ENCODE results near the gene ITPKC. TPM values are rescaled to one million over a fixed set of nuclear protein-coding genes. Genes with fewer than 3 reads are reported as not detected.

The ITPKC gene
- total RNA-seq, 6 experiments from 2014 or later: 9.2 to 14.9 (median 10.5) TPM

DNA sequence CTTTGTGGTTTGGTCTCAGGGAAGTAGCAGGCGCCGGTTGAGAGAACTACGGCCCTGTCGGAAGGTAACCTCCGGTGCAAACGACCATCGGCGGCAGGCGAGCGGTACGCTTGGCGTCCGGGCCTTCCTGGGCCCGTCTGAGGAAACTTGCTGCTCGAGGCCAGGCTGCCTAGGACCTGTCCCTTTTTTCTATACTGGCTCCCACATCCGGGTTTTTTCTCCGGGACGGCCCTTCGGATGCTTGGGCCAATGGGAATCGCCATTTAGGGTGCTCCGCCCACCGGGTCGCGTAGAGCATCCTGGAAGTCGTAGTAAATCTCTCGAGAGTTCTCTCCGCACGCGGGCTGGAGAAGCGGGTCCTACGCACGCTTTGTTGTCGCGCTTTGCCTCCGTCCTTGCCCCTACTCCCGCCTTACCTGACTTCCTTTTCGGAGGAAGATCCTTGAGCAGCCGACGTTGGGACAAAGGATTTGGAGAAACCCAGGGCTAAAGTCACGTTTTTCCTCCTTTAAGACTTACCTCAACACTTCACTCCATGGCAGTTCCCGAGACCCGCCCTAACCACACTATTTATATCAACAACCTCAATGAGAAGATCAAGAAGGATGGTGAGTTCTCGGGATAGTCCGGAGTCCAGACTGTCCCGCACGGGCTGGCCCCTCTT lies 34.1 kb downstream of the ITPKC start, which contains the start of gene SNRPA:
Gene SNRPA (plus strand): TSS at position 330 of the 664 bp plus-strand sequence. CDS start 206 bp downstream, at position 536.
- peaks cover 40% of the 10 kb centered on the region for H3K4me1 Mint-ChIP-seq (ENCODE audit: low read depth)

GRCh38 chr19:40752257-40752781 lies 35.4 kb downstream of the ITPKC start:
- Mint-ChIP-seq H3K27me3 (ENCODE audit: insufficient read depth) (peaks cover 6% of the 10 kb centered on the region), H3K36me3 (ENCODE audit: low read depth) (peaks cover 46% of the 10 kb centered on the region), H3K27ac (peak overlapping the region; percentile 96), H3K4me1 (ENCODE audit: low read depth) (peaks cover 48% of the 10 kb centered on the region), H3K4me3 (peak overlapping the region; percentile 96), H3K9me3 (no peaks in the 10 kb centered on the region)
- no peak for DNase-seq
- TF ChIP-seq, protein P1, sequence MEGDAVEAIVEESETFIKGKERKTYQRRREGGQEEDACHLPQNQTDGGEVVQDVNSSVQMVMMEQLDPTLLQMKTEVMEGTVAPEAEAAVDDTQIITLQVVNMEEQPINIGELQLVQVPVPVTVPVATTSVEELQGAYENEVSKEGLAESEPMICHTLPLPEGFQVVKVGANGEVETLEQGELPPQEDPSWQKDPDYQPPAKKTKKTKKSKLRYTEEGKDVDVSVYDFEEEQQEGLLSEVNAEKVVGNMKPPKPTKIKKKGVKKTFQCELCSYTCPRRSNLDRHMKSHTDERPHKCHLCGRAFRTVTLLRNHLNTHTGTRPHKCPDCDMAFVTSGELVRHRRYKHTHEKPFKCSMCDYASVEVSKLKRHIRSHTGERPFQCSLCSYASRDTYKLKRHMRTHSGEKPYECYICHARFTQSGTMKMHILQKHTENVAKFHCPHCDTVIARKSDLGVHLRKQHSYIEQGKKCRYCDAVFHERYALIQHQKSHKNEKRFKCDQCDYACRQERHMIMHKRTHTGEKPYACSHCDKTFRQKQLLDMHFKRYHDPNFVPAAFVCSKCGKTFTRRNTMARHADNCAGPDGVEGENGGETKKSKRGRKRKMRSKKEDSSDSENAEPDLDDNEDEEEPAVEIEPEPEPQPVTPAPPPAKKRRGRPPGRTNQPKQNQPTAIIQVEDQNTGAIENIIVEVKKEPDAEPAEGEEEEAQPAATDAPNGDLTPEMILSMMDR (IDR thresholded peaks at IDR 0.05): no peak

More for the DNA sequence above, 34.1 kb downstream of the ITPKC start, which contains the start of gene SNRPA:
- H3K4me3 Mint-ChIP-seq: peak within 1 kb of the TSS; percentile 96
- H3K36me3 Mint-ChIP-seq (ENCODE audit: low read depth): peaks cover 40% of the 10 kb centered on the region
- TF ChIP-seq, protein P1 (IDR thresholded peaks at IDR 0.05): no peak
- peak within 1 kb of the TSS; percentile 96 for H3K27ac Mint-ChIP-seq
- no peaks in the 10 kb centered on the region for H3K9me3 Mint-ChIP-seq
- DNase-seq: peak; percentile 97
- H3K27me3 Mint-ChIP-seq (ENCODE audit: insufficient read depth): peaks cover 4% of the 10 kb centered on the region

DNA sequence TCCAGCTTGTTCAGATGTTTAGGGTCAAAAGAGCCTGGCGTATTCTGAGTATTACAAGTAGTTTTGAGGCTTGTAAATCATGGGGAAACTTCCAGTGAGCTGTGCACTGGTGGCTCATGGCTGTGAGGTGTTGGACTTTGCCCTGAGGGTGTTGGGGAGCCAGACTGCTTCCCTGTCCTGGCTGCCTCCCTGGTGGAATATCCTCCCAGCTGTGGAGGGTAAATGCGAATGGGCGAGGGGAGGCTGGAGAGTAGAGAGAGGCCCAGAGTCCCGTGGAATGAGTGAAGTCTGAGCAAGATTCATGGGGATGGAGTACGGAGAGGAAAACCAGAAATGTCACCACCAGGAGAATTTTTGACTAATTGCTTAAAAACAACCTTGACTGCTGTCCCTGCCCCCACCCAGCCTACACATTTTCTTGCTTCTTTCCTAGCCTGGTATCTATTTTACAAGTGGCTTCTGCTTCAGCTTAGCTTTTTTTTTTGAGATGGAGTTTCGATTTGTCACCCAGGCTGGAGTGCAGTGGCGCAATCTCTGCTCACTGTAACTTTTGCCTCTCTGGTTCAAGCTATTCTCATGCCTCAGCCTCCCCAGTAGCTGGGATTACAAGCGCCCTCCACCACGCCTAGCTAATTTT lies 37.8 kb downstream of the ITPKC start:
- TF ChIP-seq, protein P1 (IDR thresholded peaks at IDR 0.05): no peak
- H3K4me1 Mint-ChIP-seq (ENCODE audit: low read depth): peaks cover 35% of the 10 kb centered on the region
- peak overlapping the region; percentile 28 for H3K4me3 Mint-ChIP-seq
- H3K9me3 Mint-ChIP-seq: no peaks in the 10 kb centered on the region
- DNase-seq: peak; percentile 21
- H3K27me3 Mint-ChIP-seq (ENCODE audit: insufficient read depth): peaks cover 6% of the 10 kb centered on the region
- H3K36me3 Mint-ChIP-seq (ENCODE audit: low read depth): peaks cover 52% of the 10 kb centered on the region
- peak overlapping the region; percentile 64 for H3K27ac Mint-ChIP-seq

- TF ChIP-seq, protein P1 (IDR thresholded peaks at IDR 0.05): no peak
- no peak overlapping the region for H3K27ac Mint-ChIP-seq
- H3K4me3 Mint-ChIP-seq: no peak overlapping the region
- peaks cover 30% of the 10 kb centered on the region for H3K4me1 Mint-ChIP-seq (ENCODE audit: low read depth)
- no peak for DNase-seq
- peaks cover 6% of the 10 kb centered on the region for H3K27me3 Mint-ChIP-seq (ENCODE audit: insufficient read depth)
- peaks cover 51% of the 10 kb centered on the region for H3K36me3 Mint-ChIP-seq (ENCODE audit: low read depth)
- H3K9me3 Mint-ChIP-seq: no peaks in the 10 kb centered on the region
These were observed 38.3 kb downstream of the ITPKC start for GRCh38 chr19:40755248-40755624.

GRCh38 chr19:40755791-40756190 lies 38.9 kb downstream of the ITPKC start:
- Mint-ChIP-seq H3K36me3 (ENCODE audit: low read depth) (peaks cover 55% of the 10 kb centered on the region), H3K4me3 (no peak overlapping the region), H3K4me1 (ENCODE audit: low read depth) (peaks cover 29% of the 10 kb centered on the region), H3K9me3 (no peaks in the 10 kb centered on the region), H3K27me3 (ENCODE audit: insufficient read depth) (peaks cover 2% of the 10 kb centered on the region), H3K27ac (no peak overlapping the region; the same call in 1 of the 2 replicates)
- DNase-seq: no peak
- TF ChIP-seq, protein P1 (IDR thresholded peaks at IDR 0.05): no peak
